ENCODE results near the gene CLNK. TPM values are rescaled to one million over a fixed set of nuclear protein-coding genes. Genes with fewer than 3 reads are reported as not detected.

The CLNK gene
- total and polyA plus RNA-seq, 2 of the 8 experiments (the other 6 are each of a cell fraction or from before 2014, with no cell fraction given) = not detected

- TF ChIP-seq CBX8 (IDR thresholded peaks at IDR 0.05; ENCODE audit: borderline replicate concordance, low read depth, low read length) = no peak
These were observed 45.5 kb downstream of the CLNK start (continued) for GRCh38 chr4:10639100-10639499.
